ENCODE measurements around the gene EIF5AL1. TPM values are rescaled to one million over a fixed set of nuclear protein-coding genes. Genes with fewer than 3 reads are reported as not detected.
"Not testable (repeated sequence)": the region's sequence is repeated elsewhere in the genome, so short reads cannot be mapped to it uniquely, and the experiment has no call there.

EIF5AL1 gene
- total RNA-seq, 1 donor from 2014 or later: under 0.01 TPM

- FAIRE-seq (no peak), DNase-seq (ENCODE audit: low spot score in 2 of 2) (peak in 1 of 2 donors; percentile 17)
These were observed 24.8 kb upstream of the EIF5AL1 start for GRCh38 chr10:79487296-79488194.

DNA sequence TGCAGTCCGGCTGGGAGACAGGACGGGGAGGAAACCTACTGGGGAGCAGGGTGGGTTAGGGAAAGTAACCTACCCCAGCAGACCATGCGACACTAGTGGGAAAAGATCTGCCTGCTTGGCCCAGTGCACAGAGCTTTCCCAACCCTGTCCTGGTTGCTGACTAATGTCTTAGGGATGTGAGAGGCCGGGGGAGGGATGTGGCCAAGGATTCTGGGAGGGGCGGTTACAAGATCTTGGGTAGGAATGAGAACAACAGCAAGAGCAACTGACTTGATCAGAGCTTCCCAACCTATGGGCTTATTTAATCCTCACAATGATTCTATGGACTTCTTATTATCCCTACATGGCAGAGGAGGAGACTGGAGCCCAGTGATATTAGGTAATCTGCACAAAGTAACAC is 24.0 kb upstream of the EIF5AL1 start:
- no peak for FAIRE-seq
- no peak for DNase-seq (ENCODE audit: low spot score in 2 of 2)

- FAIRE-seq: no peak
These were observed 23.5 kb upstream of the EIF5AL1 start for GRCh38 chr10:79488870-79489269.

DNA sequence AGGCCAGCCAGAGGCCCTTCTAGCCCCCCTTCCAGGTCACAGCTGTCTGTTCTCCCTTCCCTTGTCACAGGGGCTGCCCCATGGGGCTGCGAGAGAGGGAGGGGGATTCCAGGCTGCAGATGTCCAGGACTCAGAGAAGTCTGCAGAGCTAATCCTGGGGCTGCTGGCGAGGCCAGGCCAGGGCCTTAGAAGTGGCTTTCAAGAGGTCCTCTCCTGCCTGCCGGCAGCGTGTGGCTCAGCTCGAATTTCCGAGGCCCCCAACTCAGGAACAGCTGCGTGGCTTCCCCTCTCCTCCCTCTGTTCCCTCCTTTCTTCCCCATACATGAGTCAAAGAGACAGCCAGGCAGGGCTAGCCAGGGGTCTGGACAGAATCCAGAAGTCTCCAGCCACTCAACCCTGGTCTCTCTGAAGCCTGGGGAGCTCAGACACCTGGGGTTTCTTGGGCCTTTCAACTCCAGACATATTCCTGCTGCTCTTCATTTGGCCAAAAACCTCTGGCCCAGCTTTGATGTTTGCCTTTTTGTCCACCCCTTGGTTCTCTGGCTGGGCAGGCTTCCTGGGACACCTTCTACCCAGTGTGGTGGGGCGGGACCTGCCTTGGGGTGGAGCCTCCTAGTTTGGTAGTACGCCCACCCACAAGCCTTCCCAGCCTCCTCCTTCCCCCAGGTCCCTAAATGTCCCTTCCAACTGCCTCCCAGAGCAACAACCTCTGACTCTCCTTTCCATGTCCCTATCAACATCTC is 21.8 kb upstream of the EIF5AL1 start:
- FAIRE-seq (no peak), DNase-seq (ENCODE audit: low spot score in 2 of 2) (no peak)

More at GRCh38 chr10:79488870-79489269, 23.5 kb upstream of the EIF5AL1 start:
- DNase-seq (ENCODE audit: low spot score in 2 of 2): no peak

- DNase-seq (ENCODE audit: low spot score in 2 of 2) (no peak), FAIRE-seq (no peak)
These were observed 21.0 kb upstream of the EIF5AL1 start for GRCh38 chr10:79491143-79491835.

DNA sequence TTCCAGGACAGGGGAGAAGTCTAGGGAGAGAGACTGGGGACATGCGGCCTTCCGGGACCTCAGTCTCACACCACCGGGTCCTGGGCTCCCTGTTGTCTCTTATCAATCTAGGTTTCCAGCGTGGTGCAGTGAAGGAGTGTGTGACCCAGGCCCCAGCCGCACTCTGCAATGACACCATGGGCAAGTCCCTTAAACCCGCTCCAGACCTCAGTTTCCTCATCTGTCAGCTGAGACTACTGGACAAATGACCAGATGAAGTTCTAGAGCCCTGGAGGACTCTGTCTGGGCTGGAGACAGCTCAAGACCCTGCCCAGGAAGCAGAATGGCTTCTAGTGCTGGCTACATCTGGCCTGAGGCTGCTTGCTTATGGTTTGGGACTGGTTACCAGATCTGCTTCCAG is 20.1 kb upstream of the EIF5AL1 start:
- DNase-seq (ENCODE audit: low spot score in 2 of 2): no peak
- FAIRE-seq: no peak

GRCh38 chr10:79492839-79493238 is 19.5 kb upstream of the EIF5AL1 start:
- no peak for DNase-seq (ENCODE audit: low spot score in 2 of 2)
- FAIRE-seq: no peak

GRCh38 chr10:79493806-79494205 is 18.5 kb upstream of the EIF5AL1 start:
- DNase-seq (ENCODE audit: low spot score in 2 of 2): no peak
- no peak for FAIRE-seq

DNA sequence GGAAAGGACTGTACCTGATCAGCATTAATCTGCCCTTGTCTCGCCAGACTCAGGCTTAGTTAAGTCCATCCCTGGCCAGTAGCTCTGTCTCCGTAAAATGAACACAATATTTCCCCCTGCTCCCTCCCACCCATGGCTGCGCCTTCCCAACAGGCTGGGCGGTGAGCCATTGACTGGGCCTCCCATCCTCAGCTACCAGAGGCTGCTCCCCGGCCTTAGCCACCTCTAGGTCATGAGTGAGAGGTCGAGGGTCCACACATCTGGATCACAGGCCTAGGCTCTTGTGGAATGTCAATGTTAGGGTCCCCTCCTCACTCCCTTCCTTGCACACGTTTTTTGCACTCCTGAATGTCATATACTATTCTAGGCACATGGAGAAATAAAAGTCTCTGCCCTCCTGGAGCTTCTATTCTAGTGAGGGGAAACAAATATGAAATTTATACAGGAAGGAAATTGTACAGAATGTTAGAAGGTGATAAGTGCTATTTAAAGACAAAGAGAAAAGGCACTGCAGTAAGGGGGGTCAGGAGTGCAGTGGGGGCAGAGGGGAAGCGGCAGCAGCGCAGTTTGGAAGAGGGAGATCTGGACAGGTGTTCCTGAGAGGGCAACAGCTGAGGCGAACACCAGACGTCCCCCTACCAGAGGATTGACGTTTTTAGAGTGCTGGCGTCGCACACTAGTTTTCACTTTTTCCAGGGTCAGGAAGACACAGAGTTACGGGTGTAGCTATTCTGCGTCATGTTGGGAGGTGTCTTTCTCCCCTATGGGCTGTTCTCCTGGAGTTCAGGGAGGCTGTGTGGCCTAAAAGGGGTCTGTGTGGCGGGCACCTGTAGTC is 17.2 kb upstream of the EIF5AL1 start:
- FAIRE-seq: no peak
- DNase-seq (ENCODE audit: low spot score in 2 of 2): no peak

GRCh38 chr10:79495791-79496190 is 16.5 kb upstream of the EIF5AL1 start:
- DNase-seq (ENCODE audit: low spot score in 2 of 2): no peak
- no peak for FAIRE-seq

DNA sequence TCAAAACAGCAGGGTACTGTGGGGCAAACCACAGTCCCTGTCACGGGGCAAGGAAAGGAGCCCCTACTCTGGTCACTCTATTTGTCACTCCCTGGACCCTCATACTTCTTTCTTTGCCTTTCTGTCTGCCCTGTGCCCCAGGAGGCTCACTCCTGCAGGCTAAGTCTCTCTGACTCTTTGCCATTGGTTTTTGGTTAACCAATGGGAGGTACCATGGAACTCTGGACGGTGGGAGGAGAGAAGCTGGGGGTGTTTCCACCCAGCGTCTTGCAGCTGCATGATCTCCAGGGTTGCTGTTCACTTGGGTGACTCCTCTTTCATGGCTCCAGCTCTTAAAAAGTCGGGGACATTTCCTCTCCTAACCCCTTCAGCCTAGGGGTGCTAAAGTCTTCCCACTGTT is 15.4 kb upstream of the EIF5AL1 start:
- FAIRE-seq: no peak

GRCh38 chr10:79498291-79498829 is 14.0 kb upstream of the EIF5AL1 start:
- DNase-seq (ENCODE audit: low spot score in 2 of 2) (no peak), FAIRE-seq (no peak)

More for the DNA sequence above, 15.4 kb upstream of the EIF5AL1 start:
- no peak for DNase-seq (ENCODE audit: low spot score in 2 of 2)

- no peak for FAIRE-seq
- DNase-seq (ENCODE audit: low spot score in 2 of 2): no peak
These were observed 9.6 kb upstream of the EIF5AL1 start for GRCh38 chr10:79502561-79503309.

- DNase-seq (ENCODE audit: low spot score in 2 of 2); FAIRE-seq: not testable (repeated sequence)
These were observed 8.5 kb upstream of the EIF5AL1 start for GRCh38 chr10:79503787-79504186.

DNA sequence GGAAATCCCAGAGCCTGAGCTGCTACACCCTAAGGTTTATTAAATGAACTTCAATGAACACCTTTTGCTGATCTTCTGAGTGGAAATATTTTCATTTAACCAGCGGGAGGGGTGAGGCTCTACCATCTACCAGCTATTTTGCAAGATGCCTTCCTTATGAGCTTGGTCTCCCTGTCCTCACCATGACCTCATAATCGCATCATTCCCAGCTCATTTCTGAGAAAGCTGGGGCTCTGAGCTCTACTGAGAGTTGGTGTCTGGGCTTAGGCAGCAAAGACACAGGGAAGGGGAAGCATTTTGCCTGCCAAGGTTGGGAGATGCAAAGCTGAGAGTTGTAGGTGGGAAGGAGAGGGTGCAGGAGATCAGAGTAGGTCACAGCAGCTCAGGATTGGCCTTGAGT is 7.8 kb upstream of the EIF5AL1 start:
- FAIRE-seq: not testable (repeated sequence)

GRCh38 chr10:79505328-79505727 is 7.0 kb upstream of the EIF5AL1 start:
- not testable (repeated sequence) for FAIRE-seq; DNase-seq (ENCODE audit: low spot score in 2 of 2)

More for the DNA sequence above, 7.8 kb upstream of the EIF5AL1 start:
- DNase-seq (ENCODE audit: low spot score in 2 of 2): not testable (repeated sequence)

DNA sequence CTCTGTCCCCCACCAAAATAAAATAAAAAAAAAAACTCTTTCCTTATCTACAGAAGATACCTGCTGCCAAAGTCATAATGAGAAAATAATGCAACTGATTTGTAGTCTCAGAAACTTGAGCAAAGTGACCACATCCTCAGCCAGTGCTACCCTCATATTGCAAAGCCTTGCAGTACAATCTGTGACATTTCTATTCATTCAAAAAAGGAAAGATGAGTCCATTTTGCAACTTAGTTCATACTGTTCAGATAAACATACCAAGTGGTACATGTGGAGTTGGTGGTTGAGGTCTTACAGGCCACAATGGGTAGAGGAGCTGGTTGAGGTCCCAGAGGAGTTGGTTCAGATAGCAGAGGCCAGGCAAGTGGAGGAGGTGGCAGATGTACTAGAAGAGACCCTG is 6.5 kb upstream of the EIF5AL1 start:
- DNase-seq (ENCODE audit: low spot score in 2 of 2) (no peak), FAIRE-seq (no peak)

DNA sequence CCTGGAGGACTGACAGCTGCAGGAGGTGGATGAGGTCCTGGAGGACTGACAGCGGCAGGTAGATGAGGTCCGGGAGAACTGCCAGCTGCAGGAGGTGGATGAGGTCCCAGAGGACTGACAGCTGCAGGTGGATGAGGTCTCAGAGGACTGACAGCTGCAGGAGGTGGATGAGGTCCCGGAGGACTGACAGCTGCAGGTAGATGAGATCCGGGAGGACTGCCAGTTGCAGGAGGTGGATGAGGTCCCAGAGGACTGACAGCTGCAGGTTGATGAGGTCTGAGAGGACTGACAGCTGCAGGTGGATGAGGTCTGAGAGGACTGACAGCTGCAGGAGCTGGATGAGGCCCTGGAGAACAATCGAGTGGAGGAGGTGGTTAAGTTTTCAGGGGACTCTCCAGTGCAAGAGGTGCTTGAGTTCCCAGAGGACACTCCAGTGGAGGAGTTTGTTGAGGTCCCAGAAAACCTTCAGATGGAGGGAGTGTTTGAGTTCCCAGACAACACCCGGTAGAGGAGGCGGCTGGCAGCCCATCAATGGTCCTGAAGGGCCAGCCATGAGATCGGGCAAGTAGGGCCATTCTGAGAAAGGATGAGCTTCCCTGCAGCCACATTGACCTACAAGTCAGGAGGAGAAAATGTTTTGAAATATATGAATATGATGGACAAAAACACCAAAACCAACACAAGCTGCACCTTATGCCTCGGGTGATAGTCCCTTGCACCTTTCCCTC is 4.7 kb upstream of the EIF5AL1 start:
- DNase-seq (ENCODE audit: low spot score in 2 of 2) (no peak), FAIRE-seq (no peak)
